Activated naive CD8-positive, alpha-beta T cell treated with anti-CD3 and anti-CD28 coated beads, Interleukin-2, amount 50 U/mL, for 24 hours (primary cell): ENCODE measurements around the gene SUSD1.

Source experiments
- ATAC-seq: fragments of 150-1000 bp; cut with Tn5 transposase; one replicate; pipeline ENCODE4 v1.10.0; 2021
- DNase-seq: peaks from one replicate; pipeline ENCODE4 v3.0.0; 2021
- H3K27ac Mint-ChIP-seq: one replicate; pipeline ENCODE4 v1.8.0; 2021; ENCODE audit warnings: mild to moderate bottlenecking, mixed read lengths
- H3K27me3 Mint-ChIP-seq: one replicate; pipeline ENCODE4 v1.8.0; 2021; ENCODE audit warnings: mixed read lengths
- H3K36me3 Mint-ChIP-seq: one replicate; pipeline ENCODE4 v1.8.0; 2021; ENCODE audit warnings: low read depth, mixed read lengths
- H3K4me1 Mint-ChIP-seq: one replicate; pipeline ENCODE4 v1.8.0; 2021; ENCODE audit warnings: mixed read lengths
- H3K4me3 Mint-ChIP-seq: one replicate; pipeline ENCODE4 v1.8.0; 2021; ENCODE audit warnings: mild to moderate bottlenecking, moderate library complexity, mixed read lengths
- H3K9me3 Mint-ChIP-seq: one replicate; pipeline ENCODE4 v1.8.0; 2021; ENCODE audit warnings: mixed read lengths

Gene SUSD1

GRCh38 chr9:112047538-112048066, 127.5 kb downstream of the SUSD1 start:
- no peak overlapping the region for H3K27ac Mint-ChIP-seq
- H3K36me3 Mint-ChIP-seq = peaks cover 9% of the 10 kb centered on the region
- no peaks in the 10 kb centered on the region for H3K27me3 Mint-ChIP-seq
- H3K9me3 Mint-ChIP-seq = peaks cover 7% of the 10 kb centered on the region
- H3K4me3 Mint-ChIP-seq = no peak overlapping the region
- ATAC-seq = peak; percentile 66
- DNase-seq = no peak
- peaks cover 9% of the 10 kb centered on the region for H3K4me1 Mint-ChIP-seq

- Mint-ChIP-seq H3K36me3 (peaks cover 9% of the 10 kb centered on the region), H3K9me3 (peaks cover 7% of the 10 kb centered on the region), H3K4me1 (peaks cover 15% of the 10 kb centered on the region), H3K27me3 (no peaks in the 10 kb centered on the region), H3K4me3 (no peak overlapping the region), H3K27ac (no peak overlapping the region)
- DNase-seq (no peak), ATAC-seq (no peak)
Observed at GRCh38 chr9:112046181-112046580, 128.9 kb downstream of the SUSD1 start.

GRCh38 chr9:112044881-112045280, 130.2 kb downstream of the SUSD1 start:
- peaks cover 11% of the 10 kb centered on the region for H3K36me3 Mint-ChIP-seq
- H3K9me3 Mint-ChIP-seq = peaks cover 7% of the 10 kb centered on the region
- ATAC-seq = no peak

GRCh38 chr9:112044186-112044585, 130.9 kb downstream of the SUSD1 start:
- Mint-ChIP-seq H3K27me3 (no peaks in the 10 kb centered on the region), H3K27ac (no peak overlapping the region), H3K36me3 (peaks cover 14% of the 10 kb centered on the region), H3K4me1 (peaks cover 22% of the 10 kb centered on the region), H3K4me3 (no peak overlapping the region), H3K9me3 (peaks cover 7% of the 10 kb centered on the region)
- DNase-seq (no peak), ATAC-seq (no peak)

More at GRCh38 chr9:112044881-112045280, 130.2 kb downstream of the SUSD1 start:
- Mint-ChIP-seq H3K27me3 (no peaks in the 10 kb centered on the region), H3K27ac (no peak overlapping the region), H3K4me1 (peaks cover 17% of the 10 kb centered on the region), H3K4me3 (no peak overlapping the region)
- no peak for DNase-seq

GRCh38 chr9:112043423-112043822, 131.7 kb downstream of the SUSD1 start:
- Mint-ChIP-seq H3K27me3 (no peaks in the 10 kb centered on the region), H3K4me3 (no peak overlapping the region), H3K9me3 (peaks cover 7% of the 10 kb centered on the region), H3K36me3 (peaks cover 8% of the 10 kb centered on the region), H3K27ac (no peak overlapping the region), H3K4me1 (peaks cover 28% of the 10 kb centered on the region)
- DNase-seq = no peak
- ATAC-seq = no peak

GRCh38 chr9:112042769-112043168, 132.3 kb downstream of the SUSD1 start:
- DNase-seq (no peak), ATAC-seq (no peak)
- H3K36me3 Mint-ChIP-seq = peaks cover 6% of the 10 kb centered on the region
- H3K27me3 Mint-ChIP-seq = no peaks in the 10 kb centered on the region
- no peak overlapping the region for H3K27ac Mint-ChIP-seq
- H3K4me1 Mint-ChIP-seq = peaks cover 34% of the 10 kb centered on the region
- peaks cover 4% of the 10 kb centered on the region for H3K9me3 Mint-ChIP-seq
- H3K4me3 Mint-ChIP-seq = no peak overlapping the region

GRCh38 chr9:112042244-112042638, 132.9 kb downstream of the SUSD1 start:
- no peak overlapping the region for H3K4me3 Mint-ChIP-seq
- H3K36me3 Mint-ChIP-seq = peaks cover 6% of the 10 kb centered on the region
- no peaks in the 10 kb centered on the region for H3K9me3 Mint-ChIP-seq
- no peak overlapping the region for H3K27ac Mint-ChIP-seq
- ATAC-seq = no peak
- H3K4me1 Mint-ChIP-seq = peaks cover 34% of the 10 kb centered on the region
- DNase-seq = no peak
- no peaks in the 10 kb centered on the region for H3K27me3 Mint-ChIP-seq

GRCh38 chr9:112041536-112042243, 133.4 kb downstream of the SUSD1 start:
- H3K27me3 Mint-ChIP-seq = no peaks in the 10 kb centered on the region
- no peak overlapping the region for H3K4me3 Mint-ChIP-seq
- DNase-seq (no peak), ATAC-seq (no peak)
- no peak overlapping the region for H3K27ac Mint-ChIP-seq
- H3K4me1 Mint-ChIP-seq = peaks cover 36% of the 10 kb centered on the region
- peaks cover 6% of the 10 kb centered on the region for H3K36me3 Mint-ChIP-seq
- H3K9me3 Mint-ChIP-seq = no peaks in the 10 kb centered on the region

- peaks cover 41% of the 10 kb centered on the region for H3K4me1 Mint-ChIP-seq
- peaks cover 6% of the 10 kb centered on the region for H3K36me3 Mint-ChIP-seq
- no peaks in the 10 kb centered on the region for H3K9me3 Mint-ChIP-seq
- no peaks in the 10 kb centered on the region for H3K27me3 Mint-ChIP-seq
- H3K27ac Mint-ChIP-seq = no peak overlapping the region
- H3K4me3 Mint-ChIP-seq = no peak overlapping the region
- DNase-seq (no peak), ATAC-seq (no peak)
Observed at GRCh38 chr9:112041199-112041535, 133.9 kb downstream of the SUSD1 start.

- peak; percentile 8 for ATAC-seq
- DNase-seq = no peak
- peak overlapping the region; percentile 93 for H3K27ac Mint-ChIP-seq
- no peaks in the 10 kb centered on the region for H3K9me3 Mint-ChIP-seq
- peaks cover 4% of the 10 kb centered on the region for H3K27me3 Mint-ChIP-seq
- H3K36me3 Mint-ChIP-seq = peaks cover 6% of the 10 kb centered on the region
- peaks cover 72% of the 10 kb centered on the region for H3K4me1 Mint-ChIP-seq
- peak overlapping the region; percentile 45 for H3K4me3 Mint-ChIP-seq
Observed at GRCh38 chr9:112038017-112038408, 137.1 kb downstream of the SUSD1 start.

GRCh38 chr9:112037281-112038016, 137.6 kb downstream of the SUSD1 start:
- peaks cover 76% of the 10 kb centered on the region for H3K4me1 Mint-ChIP-seq
- DNase-seq (peak; percentile 61), ATAC-seq (peak; percentile 94)
- peaks cover 6% of the 10 kb centered on the region for H3K36me3 Mint-ChIP-seq
- peaks cover 4% of the 10 kb centered on the region for H3K27me3 Mint-ChIP-seq
- peak overlapping the region; percentile 93 for H3K27ac Mint-ChIP-seq
- H3K4me3 Mint-ChIP-seq = peak overlapping the region; percentile 45
- H3K9me3 Mint-ChIP-seq = no peaks in the 10 kb centered on the region

GRCh38 chr9:112035166-112035826, 139.8 kb downstream of the SUSD1 start:
- no peak for DNase-seq
- Mint-ChIP-seq H3K4me1 (peaks cover 91% of the 10 kb centered on the region), H3K36me3 (peaks cover 6% of the 10 kb centered on the region), H3K9me3 (no peaks in the 10 kb centered on the region), H3K27ac (no peak overlapping the region), H3K27me3 (peaks cover 4% of the 10 kb centered on the region), H3K4me3 (no peak overlapping the region)
- no peak for ATAC-seq

GRCh38 chr9:112034216-112034611, 140.9 kb downstream of the SUSD1 start:
- DNase-seq (no peak), ATAC-seq (no peak)
- H3K27ac Mint-ChIP-seq = peak overlapping the region; percentile 63
- peaks cover 2% of the 10 kb centered on the region for H3K36me3 Mint-ChIP-seq
- peaks cover 4% of the 10 kb centered on the region for H3K27me3 Mint-ChIP-seq
- H3K4me1 Mint-ChIP-seq = peaks cover 93% of the 10 kb centered on the region
- no peak overlapping the region for H3K4me3 Mint-ChIP-seq
- no peaks in the 10 kb centered on the region for H3K9me3 Mint-ChIP-seq

GRCh38 chr9:112033237-112034215, 141.6 kb downstream of the SUSD1 start:
- H3K27me3 Mint-ChIP-seq = peaks cover 4% of the 10 kb centered on the region
- H3K36me3 Mint-ChIP-seq = peaks cover 2% of the 10 kb centered on the region
- no peaks in the 10 kb centered on the region for H3K9me3 Mint-ChIP-seq
- no peak for ATAC-seq
- H3K27ac Mint-ChIP-seq = peak overlapping the region; percentile 63
- peaks cover 95% of the 10 kb centered on the region for H3K4me1 Mint-ChIP-seq
- H3K4me3 Mint-ChIP-seq = no peak overlapping the region
- no peak for DNase-seq
